DMS53 treated with DMSO at 0.1 percent for 48 hours (cell line): ENCODE measurements around the gene STPG4.

Experiments used
- DNase-seq: peaks from one replicate; lab custom pipeline; 2025; ENCODE audit not compliant: unreplicated experiment; lab: John Stamatoyannopoulos, UW

Gene STPG4

DNA sequence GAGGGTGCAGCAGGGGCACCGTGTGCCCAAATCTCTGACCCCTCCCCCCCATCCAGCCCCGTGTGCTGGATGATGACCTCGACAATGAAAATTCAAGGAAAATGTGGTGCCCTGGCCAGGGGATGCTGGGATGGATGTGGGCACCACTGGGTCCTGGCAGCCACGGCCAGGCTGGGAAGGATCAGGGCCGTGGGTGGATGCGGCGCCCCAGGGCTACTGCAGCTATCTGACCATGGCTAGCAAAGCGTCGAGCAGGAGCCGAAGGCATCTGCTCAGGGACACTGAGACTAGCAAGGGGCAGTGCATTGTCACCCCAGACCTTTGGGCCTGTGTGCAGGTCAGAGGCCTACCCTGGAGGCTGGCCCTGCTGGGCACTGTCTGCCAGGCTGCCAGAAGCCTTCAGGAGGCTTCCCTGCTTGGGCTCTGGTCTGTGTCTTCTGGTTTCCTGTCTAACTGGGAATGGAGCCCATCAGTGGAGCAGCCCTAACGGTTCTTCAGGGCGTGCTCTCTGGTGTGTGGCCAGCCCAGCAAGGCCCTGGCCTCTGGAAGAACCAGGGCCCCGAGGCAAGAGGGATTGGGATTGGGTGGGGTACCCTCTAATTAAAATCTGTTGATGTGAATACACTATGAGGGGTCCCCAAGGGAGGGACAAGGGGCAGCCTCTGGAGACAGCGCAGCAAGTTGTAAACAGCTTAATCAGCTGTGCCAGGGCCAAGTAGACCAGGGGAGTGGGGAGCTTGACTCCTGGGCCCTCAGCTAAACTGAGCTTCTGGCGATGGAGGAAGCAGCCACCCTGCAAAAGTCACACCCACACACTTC is 98.0 kb downstream of the STPG4 start:
- no peak for DNase-seq

DNA sequence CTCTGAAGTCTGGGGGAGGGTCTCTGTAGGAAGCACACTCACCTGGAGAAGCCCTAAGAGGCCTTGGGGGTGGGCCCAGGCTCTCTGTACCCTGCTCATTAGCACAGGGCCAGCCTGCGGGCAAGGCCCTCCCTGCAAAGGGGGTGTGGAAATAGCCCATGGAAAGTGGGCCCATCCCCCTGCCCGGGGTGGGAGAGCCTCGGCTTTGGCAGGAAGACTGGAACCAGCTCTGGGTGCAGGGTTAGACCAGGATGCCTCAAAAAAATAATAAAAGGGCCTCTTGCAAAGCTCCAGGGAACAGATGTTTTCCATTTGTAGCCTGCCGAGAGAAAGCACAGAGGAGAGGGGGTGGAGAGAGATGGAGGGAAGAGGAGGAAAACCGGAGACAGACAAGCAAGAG is 98.7 kb downstream of the STPG4 start:
- no peak for DNase-seq

DNA sequence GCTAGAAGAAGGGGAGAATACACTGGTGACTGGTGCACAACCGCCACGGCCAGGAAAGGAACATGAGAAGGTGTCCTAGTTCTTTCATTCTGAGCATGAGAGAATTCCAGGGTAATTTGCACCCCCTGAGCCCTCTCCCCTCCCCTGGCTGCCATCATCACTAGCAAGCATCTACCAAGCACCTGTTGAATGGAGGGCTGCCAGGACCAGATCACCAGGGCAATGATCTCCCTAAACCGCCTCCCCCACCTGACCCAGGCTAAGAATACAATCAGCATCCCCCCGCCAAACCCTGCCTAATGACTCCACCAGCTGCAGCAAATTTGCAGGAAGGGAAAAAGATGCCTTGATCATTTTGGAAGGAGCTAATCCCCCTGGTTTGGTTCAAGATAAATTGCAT is 100.2 kb downstream of the STPG4 start:
- DNase-seq, result no peak

DNA sequence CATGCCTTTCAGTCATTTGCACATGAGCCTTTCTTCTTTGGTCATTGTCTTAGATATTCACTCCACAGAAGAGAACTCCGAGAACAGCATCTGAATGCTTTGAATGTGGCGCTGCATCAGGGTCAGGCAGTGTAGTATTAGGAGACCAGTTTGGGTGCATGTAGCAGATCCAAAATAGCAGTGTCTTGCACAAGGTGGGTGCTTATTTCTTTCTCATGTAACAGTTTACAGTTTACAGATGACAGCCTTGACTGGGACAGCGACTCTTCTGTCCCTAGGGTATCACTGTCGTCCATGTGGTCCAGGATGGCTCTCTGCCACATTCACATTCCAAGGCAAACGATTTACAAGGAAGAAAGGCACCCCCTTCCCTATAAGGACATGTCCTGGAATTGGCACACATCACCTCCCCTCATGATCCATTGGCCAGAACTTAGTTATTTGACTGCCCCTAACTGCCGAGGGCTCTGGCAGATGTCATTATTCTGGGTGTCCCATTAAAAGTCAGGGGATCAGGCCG is 101.0 kb downstream of the STPG4 start:
- DNase-seq, result no peak

DNA sequence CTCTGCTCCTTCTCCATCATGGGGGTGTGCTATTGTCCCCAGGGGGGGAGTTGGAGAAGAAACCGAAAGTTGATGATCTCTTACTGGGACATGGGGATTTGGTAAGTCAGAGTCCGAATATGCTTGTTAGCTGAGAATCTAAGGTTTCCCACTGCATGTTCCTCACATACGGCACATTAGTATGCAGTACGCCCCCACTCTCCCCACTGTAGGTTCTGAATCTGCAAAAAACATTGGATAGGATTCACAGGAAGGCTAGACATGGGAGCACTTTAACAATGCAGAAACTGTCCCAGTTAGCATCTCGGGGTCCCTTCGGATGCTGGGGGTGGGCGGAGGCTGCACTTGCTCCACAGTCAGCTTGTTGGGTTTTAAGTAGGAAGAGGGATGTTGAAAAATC is 102.3 kb downstream of the STPG4 start:
- no peak for DNase-seq

DNA sequence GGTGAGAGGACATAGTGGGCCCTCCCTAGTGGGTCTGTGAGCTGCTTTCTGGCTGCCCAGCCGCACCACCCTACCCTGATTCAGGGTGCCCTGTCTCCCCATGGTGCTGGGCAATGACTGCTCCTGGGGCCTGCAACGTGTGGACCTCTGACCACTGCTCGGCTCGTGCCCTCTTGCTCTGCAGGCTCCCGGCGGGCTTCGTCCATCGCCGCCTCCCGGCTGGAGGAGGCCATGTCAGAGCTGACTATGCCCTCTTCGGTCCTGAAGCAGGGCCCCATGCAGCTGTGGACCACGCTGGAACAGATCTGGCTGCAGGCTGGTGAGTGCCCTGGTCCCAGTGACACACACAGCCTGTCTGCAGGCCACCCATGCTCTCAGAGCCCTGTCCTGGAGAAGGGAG is 103.5 kb downstream of the STPG4 start:
- no peak for DNase-seq

DNA sequence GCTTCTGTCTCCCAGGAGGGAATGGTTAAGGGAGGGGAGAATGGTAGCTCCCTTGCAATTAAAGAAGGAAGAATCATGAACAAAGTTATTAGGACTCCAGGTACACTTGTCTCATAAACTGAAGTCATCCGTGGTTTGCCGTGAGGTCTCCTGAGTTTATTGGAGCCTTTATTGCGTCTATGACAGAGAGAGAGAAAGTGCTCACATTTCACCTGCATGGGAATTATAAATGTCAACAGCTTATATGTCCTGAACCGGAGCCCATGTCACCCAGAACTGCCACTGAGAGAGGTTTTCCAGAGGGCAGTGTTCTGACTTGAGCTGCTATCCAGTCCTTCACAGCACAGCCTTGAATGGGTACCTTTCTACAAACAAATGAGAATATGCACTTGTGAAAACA is 104.3 kb downstream of the STPG4 start:
- DNase-seq, result no peak

DNA sequence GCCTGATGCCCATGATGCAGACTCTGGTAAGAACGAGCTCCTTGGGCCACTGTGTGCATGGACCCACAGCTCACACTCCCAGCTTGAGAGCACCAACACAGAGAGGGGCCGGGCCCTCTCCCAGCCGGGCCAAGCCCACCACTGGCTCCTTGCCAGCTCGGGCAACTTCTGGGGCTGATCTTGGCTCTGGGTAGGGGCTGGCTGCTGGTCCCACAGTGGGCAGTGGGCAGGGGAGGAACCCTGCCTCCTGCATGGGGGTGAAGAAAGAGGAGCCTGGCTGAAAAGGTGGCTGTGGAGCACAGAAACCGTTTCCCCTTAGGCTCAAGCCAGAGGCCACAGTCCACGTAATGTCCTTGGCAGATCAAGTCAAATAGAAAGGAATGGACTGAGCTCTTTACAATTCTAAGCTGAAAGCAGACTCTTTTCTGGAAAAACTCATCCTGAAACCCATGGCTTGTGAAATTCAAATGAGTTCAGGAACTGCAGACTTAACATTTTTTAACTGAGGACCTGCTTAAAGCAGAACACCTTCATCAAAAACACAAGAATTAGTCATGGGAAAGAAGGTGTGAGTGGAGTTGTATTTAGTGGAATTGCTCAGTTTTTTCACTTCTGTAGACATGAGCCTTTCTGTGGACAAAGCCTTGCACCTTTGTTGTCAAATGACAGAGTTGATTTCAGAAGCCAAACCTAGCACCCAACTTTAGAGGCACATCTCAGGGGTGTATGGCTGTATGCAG is 104.9 kb downstream of the STPG4 start:
- no peak for DNase-seq

DNA sequence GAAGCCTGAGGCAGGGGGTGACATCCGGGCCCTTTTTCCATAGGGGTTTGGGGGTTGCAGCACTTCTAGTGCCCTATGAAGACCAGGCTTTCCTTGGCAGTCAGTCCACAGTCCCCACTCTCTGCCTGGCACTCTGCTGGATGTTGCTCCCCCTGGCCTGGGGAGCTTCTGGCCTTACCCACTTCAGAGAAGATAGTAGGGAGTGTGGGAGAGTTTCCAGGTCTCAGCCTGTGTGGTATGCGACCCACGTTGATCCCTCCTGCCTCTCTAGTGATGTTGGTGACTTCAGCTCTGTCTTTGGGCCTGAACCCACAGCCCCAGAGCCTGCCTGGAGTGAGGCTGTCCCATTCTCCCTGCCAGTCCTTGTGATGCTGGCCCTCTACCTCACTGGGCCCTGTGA is 105.6 kb downstream of the STPG4 start:
- no peak for DNase-seq

DNA sequence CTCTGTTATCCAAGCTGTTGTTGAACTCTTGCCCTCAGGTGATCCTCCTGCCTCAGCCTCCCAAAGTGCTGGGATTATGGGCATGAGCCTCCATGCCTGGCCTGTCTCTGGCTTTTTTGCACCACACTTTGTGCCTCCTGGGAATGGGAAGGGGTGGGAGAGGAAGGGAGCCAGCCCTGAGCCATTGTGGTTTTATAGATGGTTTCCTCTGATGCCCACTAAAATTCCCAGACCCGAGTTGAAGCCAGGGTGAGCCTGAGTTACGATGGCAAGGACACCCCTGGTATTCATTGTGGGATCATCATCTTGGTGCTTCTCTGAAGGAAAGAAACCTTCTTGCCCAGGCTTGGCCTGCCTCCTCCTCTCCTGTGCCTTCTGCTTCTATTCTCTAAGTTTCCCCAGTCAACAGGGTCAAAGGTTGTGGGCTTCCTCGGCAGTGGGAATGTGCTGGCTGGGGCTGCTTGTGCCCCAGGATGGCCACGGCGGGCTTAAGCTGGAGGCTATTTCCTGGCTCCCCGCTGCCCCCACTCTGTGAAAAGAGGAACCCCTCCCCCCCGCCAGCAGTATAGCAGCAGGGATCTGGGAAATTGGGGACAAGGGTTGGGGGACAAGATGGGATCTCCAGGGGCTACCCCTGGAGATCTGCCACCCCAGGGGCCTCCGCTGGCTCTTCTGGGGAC is 106.2 kb downstream of the STPG4 start:
- no peak for DNase-seq

DNA sequence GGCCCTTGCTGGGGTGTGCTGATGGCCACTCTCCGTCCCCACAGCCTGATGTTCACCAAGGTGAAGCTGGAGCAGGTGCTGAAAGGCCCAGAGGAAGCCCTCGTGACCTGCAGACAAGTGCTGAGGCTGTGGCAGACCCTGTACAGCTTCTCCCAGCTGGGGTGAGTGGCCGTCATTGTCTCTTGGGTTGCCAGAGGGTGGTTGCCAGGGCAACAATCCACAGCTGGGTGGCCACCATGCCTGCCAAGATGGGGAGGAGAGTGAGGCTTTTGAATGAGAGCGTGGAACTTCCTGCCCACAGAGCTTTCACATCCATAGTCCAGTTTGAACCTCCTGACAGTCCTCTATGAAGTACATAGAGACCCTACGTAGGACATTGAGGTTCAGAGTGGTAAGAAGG is 108.8 kb downstream of the STPG4 start:
- no peak for DNase-seq

DNA sequence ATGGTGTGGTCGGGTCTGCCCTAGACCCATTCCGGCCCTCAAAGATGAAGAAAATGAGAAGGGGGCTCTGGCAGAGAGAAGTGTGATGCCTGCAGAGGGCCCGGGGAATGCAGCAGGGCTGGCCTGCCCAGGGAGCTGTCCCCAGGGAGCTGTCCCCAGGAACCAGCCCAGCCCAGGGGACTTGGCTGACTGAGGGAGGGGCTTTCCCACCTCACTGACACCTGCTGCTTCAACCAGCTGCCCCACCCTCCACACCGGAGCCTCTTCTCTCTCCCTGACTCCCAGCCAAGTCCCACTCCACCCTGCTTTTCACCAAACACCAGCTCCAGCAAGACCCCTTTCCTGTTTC is 111.2 kb downstream of the STPG4 start:
- DNase-seq, result no peak

DNA sequence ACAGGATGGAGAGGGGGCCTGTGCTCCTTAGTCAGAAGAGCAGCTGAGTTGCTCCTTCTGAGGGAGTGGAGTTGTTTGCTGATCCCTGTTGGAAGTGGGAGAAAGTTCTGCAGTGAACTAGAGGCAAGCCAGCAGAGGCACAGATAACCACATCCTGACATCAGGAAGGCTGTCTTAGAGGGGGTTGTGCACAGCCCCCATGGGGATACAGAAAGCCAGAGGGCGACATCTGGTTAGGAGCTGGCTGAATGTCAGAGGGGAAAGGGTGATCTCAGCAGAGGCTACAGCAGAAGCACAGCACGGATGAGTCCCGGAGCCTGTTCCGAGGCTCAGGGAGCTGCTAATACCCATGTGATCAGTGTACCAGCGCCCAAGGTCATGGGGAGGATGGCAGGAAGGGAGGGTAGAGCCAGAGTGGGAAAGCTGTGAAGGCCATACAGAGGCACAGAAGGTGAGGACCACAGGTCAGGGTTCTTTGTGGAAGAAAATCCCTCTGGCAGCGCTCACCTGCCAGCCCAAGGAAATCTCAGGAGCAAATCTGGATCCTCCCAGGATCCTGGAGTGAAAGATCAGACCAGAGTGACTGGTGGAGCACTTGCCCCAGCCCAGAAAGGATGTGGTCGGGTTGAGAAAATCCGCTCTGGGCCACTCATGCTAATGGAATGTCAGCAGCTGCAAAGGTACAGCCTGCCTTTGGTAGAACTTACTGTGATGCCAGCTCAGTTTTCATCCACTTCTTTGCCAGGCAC is 111.8 kb downstream of the STPG4 start:
- peak; percentile 10 for DNase-seq

DNA sequence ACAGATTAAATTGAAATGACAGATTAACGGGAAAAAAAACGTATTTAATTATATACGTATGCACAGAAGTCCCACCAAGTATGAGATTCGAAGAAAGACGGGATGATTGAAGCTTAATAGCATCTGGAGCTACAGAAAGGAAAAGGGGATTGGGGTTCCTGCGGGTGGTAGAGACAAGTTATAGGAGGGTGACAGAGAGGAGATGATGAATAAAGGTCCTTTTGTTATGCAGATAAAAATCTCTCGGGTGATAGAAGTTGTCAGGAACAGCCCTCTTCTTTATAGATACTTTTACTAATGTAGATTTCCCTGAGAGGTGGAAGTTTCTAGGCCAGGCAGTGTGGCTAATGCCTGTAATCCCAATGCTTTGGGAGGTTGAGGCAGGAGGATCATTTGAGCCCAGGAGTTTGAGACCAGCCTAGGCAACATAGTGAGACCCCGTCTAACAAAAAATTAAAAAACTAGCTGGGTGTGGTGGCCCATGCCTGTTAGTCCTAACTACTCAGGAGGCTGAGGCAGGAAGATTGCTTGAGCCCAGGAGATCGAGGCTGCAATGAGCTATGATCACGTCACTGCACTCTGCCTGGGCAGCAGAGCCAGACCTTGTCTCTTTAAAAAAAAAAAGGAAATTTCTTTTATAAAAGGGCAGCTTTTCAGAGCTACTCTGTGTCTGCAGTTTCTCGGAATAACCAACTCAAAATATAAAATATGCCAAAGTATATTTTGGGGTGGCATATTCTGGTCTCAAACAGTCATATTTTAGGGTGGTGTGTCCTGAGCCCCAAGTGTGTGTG is 113.0 kb downstream of the STPG4 start:
- DNase-seq, result no peak

DNA sequence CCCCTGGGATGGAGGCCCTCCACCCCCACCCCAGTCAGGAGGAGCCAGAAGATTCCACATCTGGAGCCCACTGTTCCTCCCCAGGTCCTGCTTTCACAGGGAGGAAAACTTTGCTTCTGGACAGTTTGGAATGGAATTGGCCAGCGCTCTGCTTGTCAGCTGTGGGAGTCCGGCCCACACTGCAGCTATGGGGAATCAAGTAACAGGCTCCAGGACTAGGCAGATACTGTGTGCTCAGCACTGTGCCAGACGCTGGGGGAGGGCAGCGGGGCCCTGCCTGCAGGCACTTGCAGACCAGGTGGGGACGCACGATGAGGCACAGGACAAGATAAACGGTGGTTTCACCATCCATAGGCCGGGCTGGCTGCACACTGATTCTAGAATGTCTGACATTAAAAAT is 114.0 kb downstream of the STPG4 start:
- DNase-seq, result no peak

DNA sequence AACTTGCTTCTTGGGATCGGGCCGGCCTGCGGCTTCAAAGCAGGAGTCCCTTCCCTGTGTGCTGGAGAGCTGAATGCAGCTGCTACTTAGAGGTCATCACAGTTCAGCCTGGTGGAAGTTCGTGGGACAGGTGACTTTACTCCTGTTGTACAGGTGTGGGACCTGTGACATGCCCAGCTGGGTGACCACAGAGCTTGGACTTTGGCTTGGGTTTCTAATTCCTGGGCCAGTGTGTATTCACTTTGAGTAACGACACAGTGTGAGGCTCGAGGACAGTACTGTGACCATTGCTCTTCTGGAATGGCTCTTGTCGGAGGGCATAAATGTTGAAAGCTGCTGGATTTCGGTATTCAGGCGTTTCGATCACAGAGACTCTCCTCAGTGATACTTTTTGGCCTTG is 114.5 kb downstream of the STPG4 start:
- no peak for DNase-seq

DNA sequence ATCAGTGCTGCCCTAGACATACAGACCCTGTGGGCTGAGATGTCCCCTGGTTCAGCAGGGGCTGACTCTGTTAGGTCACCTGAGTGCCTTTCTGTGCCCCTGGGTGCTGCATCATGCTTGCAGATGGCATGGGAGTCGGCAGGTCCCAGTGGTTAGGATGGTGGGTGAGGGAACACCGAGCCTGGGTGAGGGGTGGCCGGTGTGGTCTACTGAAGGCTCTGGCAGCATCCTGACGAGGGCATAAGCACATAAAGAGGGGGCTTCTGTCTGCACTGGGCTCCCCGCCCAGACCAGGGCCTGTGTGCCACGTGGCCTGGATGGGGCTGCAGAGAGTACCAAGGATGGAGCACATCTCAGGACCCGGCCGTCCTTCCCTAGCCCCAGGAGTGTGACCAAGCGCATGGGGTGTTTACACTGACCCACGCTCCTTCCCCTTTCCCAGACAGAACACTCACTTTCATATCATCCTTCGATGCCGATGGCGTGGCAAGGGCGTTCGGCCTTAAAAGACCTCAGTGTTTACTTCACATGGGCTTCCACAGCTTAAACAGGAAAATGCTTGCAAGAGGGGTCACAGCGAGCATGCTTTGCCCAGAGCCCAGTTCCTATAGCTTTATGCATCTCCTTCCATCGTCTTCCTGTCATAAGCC is 115.1 kb downstream of the STPG4 start:
- no peak for DNase-seq

DNA sequence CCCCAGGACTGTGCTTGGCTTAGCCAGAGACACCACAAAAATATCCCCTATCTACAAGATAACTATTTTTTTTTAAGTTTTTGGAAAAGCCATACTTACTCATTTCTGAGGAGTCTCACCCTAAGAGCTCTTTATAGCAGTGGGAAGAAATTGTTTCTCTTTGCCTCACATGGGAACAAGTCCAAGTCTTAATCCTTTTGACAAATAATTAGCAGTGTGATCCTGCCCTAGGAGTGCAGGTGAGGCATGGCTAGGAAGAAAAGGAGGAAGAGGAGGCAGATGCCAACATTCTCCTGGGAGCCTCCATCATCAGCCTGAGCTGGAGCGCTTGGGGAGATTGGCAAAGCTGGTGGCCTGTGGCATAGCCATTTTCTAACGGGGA is 115.6 kb downstream of the STPG4 start:
- DNase-seq, result no peak

DNA sequence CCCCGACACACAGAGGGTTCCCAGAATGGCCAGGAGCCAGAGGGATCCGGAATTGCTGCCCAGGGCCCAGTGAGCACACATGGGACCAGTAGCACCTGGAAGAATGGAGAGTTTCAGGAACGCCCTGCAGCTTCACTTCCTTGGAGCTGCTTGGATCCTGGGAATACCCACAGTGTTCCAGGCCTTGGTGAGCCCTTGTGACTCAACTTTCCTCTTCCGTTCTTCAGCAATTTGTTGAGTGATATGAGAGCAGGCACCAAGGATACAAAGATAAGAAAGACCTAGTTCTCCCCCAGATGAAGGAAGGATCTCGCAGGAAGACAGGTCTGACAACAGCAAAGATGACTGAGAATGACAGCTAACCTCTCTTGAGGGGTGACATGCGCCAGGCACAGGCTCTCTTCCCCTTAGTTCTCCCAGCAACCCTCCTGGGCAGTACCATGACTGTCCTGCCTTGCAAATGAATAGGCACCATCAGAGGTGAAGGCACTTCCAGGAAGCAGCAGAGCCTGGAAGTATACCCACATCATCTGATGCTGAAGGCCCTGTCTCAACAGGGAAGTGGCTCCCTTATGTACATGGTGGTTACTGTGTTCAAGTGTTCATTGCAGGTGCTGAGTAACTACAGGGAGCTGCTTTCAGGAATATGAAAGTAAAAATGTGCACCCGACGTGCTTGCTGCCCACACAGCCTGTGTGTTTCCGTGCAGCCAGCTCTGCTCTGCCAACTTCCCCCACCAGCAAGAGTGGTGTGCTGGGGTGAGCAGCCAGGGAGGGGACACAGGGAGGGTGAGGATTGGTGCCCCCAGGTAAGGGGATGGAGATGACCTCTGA is 116.2 kb downstream of the STPG4 start:
- no peak for DNase-seq
